ENCODE data around the gene VWA3A.
"Not testable (repeated sequence)": the region's sequence is repeated elsewhere in the genome, so short reads cannot be mapped to it uniquely, and the experiment has no call there.

DNA sequence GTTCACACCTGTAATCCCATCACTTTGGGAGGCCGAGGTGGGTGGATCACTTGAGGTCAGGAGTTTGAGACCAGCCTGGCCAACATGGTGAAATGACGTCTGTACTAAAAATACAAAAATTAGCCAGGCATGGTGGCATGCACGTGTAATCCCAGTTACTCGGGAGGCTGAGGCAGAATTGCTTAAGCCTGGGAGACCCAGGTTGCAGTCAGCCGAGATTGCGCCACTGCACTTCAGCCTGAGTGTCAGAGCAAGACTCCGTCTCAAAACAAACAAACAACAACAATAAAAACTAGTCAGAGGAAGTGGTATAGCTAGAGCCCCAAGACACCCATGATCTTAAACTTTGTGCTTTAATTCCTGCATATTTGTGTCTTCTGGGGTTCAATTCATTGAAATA, 60.7 kb downstream of the VWA3A start:
- TF ChIP-seq EP300, POLR2A, CTCF (IDR thresholded peaks at IDR 0.05): not testable (repeated sequence)

Measured in suprapubic skin (tissue), 3 donors.